Measurements from ENCODE around the gene SNX6.

- no peak for TF ChIP-seq TEAD4 (IDR thresholded peaks at IDR 0.05)
- no peak for TF ChIP-seq NFIC (IDR thresholded peaks at IDR 0.05)
- no peak for TF ChIP-seq FOXM1 (IDR thresholded peaks at IDR 0.05; ENCODE audit: borderline replicate concordance, low read depth)
- TF ChIP-seq MAX (IDR thresholded peaks at IDR 0.05) = no peak
These were observed 15.3 kb downstream of the SNX6 start for GRCh38 chr14:34614638-34615037.

Measured in Ishikawa (cell line).